ENCODE data around the gene MAP2K7. TPM values are rescaled to one million over a fixed set of nuclear protein-coding genes. Genes with fewer than 3 reads are reported as not detected.

MAP2K7 gene
- total RNA-seq, 1 donor from 2014 or later = 38.6 TPM

GRCh38 chr19:7933828-7934725 lies 30.4 kb downstream of the MAP2K7 start:
- no peaks in the 10 kb centered on the region for H3K9me3 ChIP-seq
- DNase-seq (no peak), ATAC-seq (no peak)
- H3K36me3 ChIP-seq = peaks cover 89% of the 10 kb centered on the region
- H3K4me3 ChIP-seq = no peak overlapping the region
- intact Hi-C loops (cut with DNase I) = no loop called here
- TF ChIP-seq, protein P1, sequence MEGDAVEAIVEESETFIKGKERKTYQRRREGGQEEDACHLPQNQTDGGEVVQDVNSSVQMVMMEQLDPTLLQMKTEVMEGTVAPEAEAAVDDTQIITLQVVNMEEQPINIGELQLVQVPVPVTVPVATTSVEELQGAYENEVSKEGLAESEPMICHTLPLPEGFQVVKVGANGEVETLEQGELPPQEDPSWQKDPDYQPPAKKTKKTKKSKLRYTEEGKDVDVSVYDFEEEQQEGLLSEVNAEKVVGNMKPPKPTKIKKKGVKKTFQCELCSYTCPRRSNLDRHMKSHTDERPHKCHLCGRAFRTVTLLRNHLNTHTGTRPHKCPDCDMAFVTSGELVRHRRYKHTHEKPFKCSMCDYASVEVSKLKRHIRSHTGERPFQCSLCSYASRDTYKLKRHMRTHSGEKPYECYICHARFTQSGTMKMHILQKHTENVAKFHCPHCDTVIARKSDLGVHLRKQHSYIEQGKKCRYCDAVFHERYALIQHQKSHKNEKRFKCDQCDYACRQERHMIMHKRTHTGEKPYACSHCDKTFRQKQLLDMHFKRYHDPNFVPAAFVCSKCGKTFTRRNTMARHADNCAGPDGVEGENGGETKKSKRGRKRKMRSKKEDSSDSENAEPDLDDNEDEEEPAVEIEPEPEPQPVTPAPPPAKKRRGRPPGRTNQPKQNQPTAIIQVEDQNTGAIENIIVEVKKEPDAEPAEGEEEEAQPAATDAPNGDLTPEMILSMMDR (IDR thresholded peaks at IDR 0.05) = no peak
- H3K4me1 ChIP-seq = peaks cover 6% of the 10 kb centered on the region
- H3K27me3 ChIP-seq (ENCODE audit: low read depth) = no peaks in the 10 kb centered on the region
- no peak overlapping the region for H3K27ac ChIP-seq

DNA sequence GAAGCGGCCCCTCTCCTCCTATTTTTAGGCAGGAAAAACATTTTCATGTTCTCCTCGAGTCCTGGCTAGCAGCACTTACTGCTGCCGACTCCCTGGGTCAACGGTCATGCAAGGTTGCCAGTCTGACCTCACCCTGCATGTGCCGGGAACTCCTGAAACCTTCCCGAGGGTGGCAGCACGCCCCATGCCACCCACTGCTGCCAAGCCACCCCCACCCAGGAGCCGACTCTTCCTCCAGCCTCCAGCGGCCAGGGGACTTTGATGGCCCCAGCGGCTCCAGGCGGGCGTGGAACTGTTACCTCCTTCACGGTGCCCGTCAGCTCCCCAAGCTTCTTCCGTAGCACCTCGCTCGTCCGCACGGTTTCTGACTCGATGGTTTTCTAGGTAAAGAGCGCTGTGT lies 31.1 kb downstream of the MAP2K7 start:
- Histone ChIP-seq H3K9me3 (no peaks in the 10 kb centered on the region), H3K4me1 (no peaks in the 10 kb centered on the region), H3K27me3 (ENCODE audit: low read depth) (no peaks in the 10 kb centered on the region), H3K36me3 (peaks cover 95% of the 10 kb centered on the region), H3K4me3 (no peak overlapping the region), H3K27ac (no peak overlapping the region)
- DNase-seq (no peak), ATAC-seq (no peak)
- intact Hi-C loops (cut with DNase I) = no loop called here
- TF ChIP-seq, protein P1 (IDR thresholded peaks at IDR 0.05) = no peak

- ATAC-seq = no peak
- no peak for DNase-seq
- no peaks in the 10 kb centered on the region for H3K27me3 ChIP-seq (ENCODE audit: low read depth)
- H3K4me3 ChIP-seq = no peak overlapping the region
- peaks cover 14% of the 10 kb centered on the region for H3K4me1 ChIP-seq
- H3K36me3 ChIP-seq = peaks cover 51% of the 10 kb centered on the region
- TF ChIP-seq, protein P1 (IDR thresholded peaks at IDR 0.05) = no peak
- intact Hi-C loops (cut with DNase I) = no loop called here
- H3K9me3 ChIP-seq = no peaks in the 10 kb centered on the region
- no peak overlapping the region for H3K27ac ChIP-seq
Observed at GRCh38 chr19:7940841-7941240, 37.2 kb downstream of the MAP2K7 start.

- Histone ChIP-seq H3K9me3 (no peaks in the 10 kb centered on the region), H3K27ac (no peak overlapping the region), H3K4me3 (no peak overlapping the region), H3K4me1 (peaks cover 14% of the 10 kb centered on the region), H3K36me3 (peaks cover 39% of the 10 kb centered on the region), H3K27me3 (ENCODE audit: low read depth) (no peaks in the 10 kb centered on the region)
- TF ChIP-seq, protein P1 (IDR thresholded peaks at IDR 0.05) = no peak
- intact Hi-C loops (cut with DNase I) = no loop called here
- DNase-seq (no peak), ATAC-seq (no peak)
Observed at GRCh38 chr19:7941895-7942596, 38.4 kb downstream of the MAP2K7 start.

DNA sequence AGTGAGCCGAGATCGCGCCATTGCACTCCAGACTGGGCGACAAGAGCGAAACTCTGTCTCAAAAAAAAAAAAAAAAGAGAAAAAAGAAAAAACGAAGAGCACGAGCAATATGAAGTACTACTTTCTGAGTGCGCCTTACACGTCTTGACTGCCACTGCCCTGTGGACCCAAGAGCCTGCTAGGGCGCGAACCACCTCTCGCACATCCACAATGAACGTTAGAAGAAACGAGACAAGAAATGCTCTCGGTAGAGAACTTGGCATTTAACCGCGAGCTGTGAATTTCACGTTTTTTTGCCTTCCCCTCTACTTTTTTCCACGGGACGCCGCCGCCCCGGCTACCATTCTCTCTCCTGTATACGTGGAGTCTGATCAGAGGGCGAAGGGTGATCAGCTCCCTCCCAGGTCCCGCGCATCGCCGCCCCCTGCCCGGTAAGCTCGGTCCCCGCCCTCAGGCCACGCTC lies 39.3 kb downstream of the MAP2K7 start:
- intact Hi-C loops (cut with DNase I) = no loop called here
- TF ChIP-seq, protein P1 (IDR thresholded peaks at IDR 0.05) = no peak
- DNase-seq = no peak
- ATAC-seq = peak in 1 of 2 donors; percentile 35
- Histone ChIP-seq H3K27me3 (ENCODE audit: low read depth) (no peaks in the 10 kb centered on the region), H3K4me1 (peaks cover 14% of the 10 kb centered on the region), H3K36me3 (peaks cover 30% of the 10 kb centered on the region), H3K27ac (peak overlapping the region; percentile 98), H3K9me3 (no peaks in the 10 kb centered on the region), H3K4me3 (peak overlapping the region; percentile 95)
